Karpas-422 (cell line): ENCODE measurements around the gene SERTM2. TPM values are rescaled to one million over a fixed set of nuclear protein-coding genes. Genes with fewer than 3 reads are reported as not detected.
"Not testable (repeated sequence)": the region's sequence is repeated elsewhere in the genome, so short reads cannot be mapped to it uniquely, and the experiment has no call there.

ENCODE experiments used
- DNase-seq: peaks from one replicate; pipeline ENCODE4 v3.0.0-alpha.2; 2015
- H2AFZ ChIP-seq: fragments of 200-600 bp; sonication (generic); 2 replicates; pipeline ENCODE4 v1.6.1; 2014; ENCODE audit warnings: antibody characterized with exemption, low read length, mixed read lengths
- H3K27ac ChIP-seq: fragments of 200-600 bp; sonication (generic); 2 replicates; pipeline ENCODE4 v1.5.1; 2014; ENCODE audit warnings: mild to moderate bottlenecking, low read length, moderate library complexity
- H3K27me3 ChIP-seq: fragments of 200-600 bp; sonication (generic); 2 replicates; pipeline ENCODE4 v1.6.1; 2014; ENCODE audit warnings: low read length, mixed read lengths
- H3K36me3 ChIP-seq: fragments of 200-600 bp; sonication (generic); 2 replicates; pipeline ENCODE4 v1.6.1; 2014; ENCODE audit warnings: low read length, mixed read lengths; ENCODE audit not compliant: insufficient read depth
- H3K4me1 ChIP-seq: fragments of 200-600 bp; sonication (generic); 2 replicates; pipeline ENCODE4 v1.6.1; 2014; ENCODE audit warnings: mild to moderate bottlenecking, low read length, mixed read lengths
- H3K4me2 ChIP-seq: fragments of 200-600 bp; sonication (generic); 2 replicates; pipeline ENCODE4 v1.6.1; 2014; ENCODE audit warnings: low read length, low read depth, mild to moderate bottlenecking; ENCODE audit not compliant: poor library complexity, severe bottlenecking
- H3K4me3 ChIP-seq: fragments of 200-600 bp; sonication (generic); 2 replicates; pipeline ENCODE4 v1.5.1; 2014; ENCODE audit warnings: mild to moderate bottlenecking, antibody characterized with exemption, low read length, mixed read lengths
- H3K79me2 ChIP-seq: fragments of 200-600 bp; sonication (generic); 2 replicates; pipeline ENCODE4 v1.6.1; 2014; ENCODE audit warnings: mild to moderate bottlenecking, low read length, mixed read lengths
- H3K9ac ChIP-seq: fragments of 200-600 bp; sonication (generic); 2 replicates; pipeline ENCODE4 v1.6.0; 2014; ENCODE audit warnings: low read length
- H3K9me2 ChIP-seq: fragments of 200-600 bp; sonication (generic), shearing (Covaris generic); replicated peaks from 2 replicates; pipeline ENCODE4 v1.6.0; 2014; ENCODE audit warnings: mild to moderate bottlenecking, low read length, moderate library complexity; ENCODE audit not compliant: insufficient read depth
- H3K9me3 ChIP-seq: fragments of 300-700, 200-600 bp; sonication (generic); 2 replicates; pipeline ENCODE4 v1.6.1; 2014; ENCODE audit warnings: low read length, mixed read lengths
- H4K20me1 ChIP-seq: fragments of 200-600 bp; sonication (generic); 2 replicates; pipeline ENCODE4 v1.6.1; 2014; ENCODE audit warnings: mild to moderate bottlenecking, antibody characterized with exemption, low read length, low read depth; ENCODE audit not compliant: insufficient read depth
- total RNA-seq: library from RNA; depleted of rRNA; stranded (reverse); fragments of >200 nt; shearing (Covaris generic); gene quantifications from 2 replicates; pipeline ENCODE4 v1.2.3, GENCODE V29; 2014; ENCODE audit warnings: low replicate concordance

The SERTM2 gene
- total RNA-seq, 1 experiment from 2014 or later = not detected

- no peak overlapping the region for H3K4me2 ChIP-seq
- H3K36me3 ChIP-seq = no peaks in the 10 kb centered on the region
Measured at GRCh38 chrX:111518667-111519066, 7.2 kb downstream of the SERTM2 start.

GRCh38 chrX:111519215-111519614 is 7.8 kb downstream of the SERTM2 start:
- Histone ChIP-seq H2AFZ (no peak overlapping the region), H3K27me3 (no peaks in the 10 kb centered on the region), H4K20me1 (no peaks in the 10 kb centered on the region), H3K9me2 (no peaks in the 10 kb centered on the region), H3K9me3 (no peaks in the 10 kb centered on the region), H3K27ac (no peak overlapping the region), H3K4me3 (no peak overlapping the region), H3K9ac (no peak overlapping the region), H3K4me1 (peaks cover 4% of the 10 kb centered on the region), H3K4me2 (no peak overlapping the region), H3K36me3 (no peaks in the 10 kb centered on the region), H3K79me2 (no peaks in the 10 kb centered on the region)
- DNase-seq = no peak

More at GRCh38 chrX:111518667-111519066, 7.2 kb downstream of the SERTM2 start:
- Histone ChIP-seq H3K9me2 (no peaks in the 10 kb centered on the region), H3K79me2 (no peaks in the 10 kb centered on the region), H3K27ac (no peak overlapping the region), H3K9ac (no peak overlapping the region), H3K4me3 (no peak overlapping the region), H2AFZ (no peak overlapping the region), H3K9me3 (no peaks in the 10 kb centered on the region), H3K27me3 (no peaks in the 10 kb centered on the region), H3K4me1 (peaks cover 4% of the 10 kb centered on the region), H4K20me1 (no peaks in the 10 kb centered on the region)
- no peak for DNase-seq

GRCh38 chrX:111520506-111520905 is 9.1 kb downstream of the SERTM2 start:
- H3K4me3 ChIP-seq = no peak overlapping the region
- H2AFZ ChIP-seq = no peak overlapping the region
- no peaks in the 10 kb centered on the region for H3K36me3 ChIP-seq
- H3K27ac ChIP-seq = no peak overlapping the region
- no peak overlapping the region for H3K4me2 ChIP-seq
- H3K9me2 ChIP-seq = no peaks in the 10 kb centered on the region
- H3K4me1 ChIP-seq = peaks cover 4% of the 10 kb centered on the region
- H3K79me2 ChIP-seq = no peaks in the 10 kb centered on the region
- H3K9me3 ChIP-seq = no peaks in the 10 kb centered on the region
- DNase-seq = no peak
- H4K20me1 ChIP-seq = no peaks in the 10 kb centered on the region
- no peak overlapping the region for H3K9ac ChIP-seq
- H3K27me3 ChIP-seq = no peaks in the 10 kb centered on the region

- H3K36me3 ChIP-seq = no peaks in the 10 kb centered on the region
- DNase-seq = no peak
- no peaks in the 10 kb centered on the region for H3K27me3 ChIP-seq
- no peaks in the 10 kb centered on the region for H3K79me2 ChIP-seq
- no peak overlapping the region for H3K4me3 ChIP-seq
- no peaks in the 10 kb centered on the region for H3K9me3 ChIP-seq
- no peak overlapping the region for H3K27ac ChIP-seq
- H2AFZ ChIP-seq = no peak overlapping the region
- H3K4me1 ChIP-seq = peaks cover 4% of the 10 kb centered on the region
- no peak overlapping the region for H3K9ac ChIP-seq
- H3K9me2 ChIP-seq = no peaks in the 10 kb centered on the region
- no peak overlapping the region for H3K4me2 ChIP-seq
- no peaks in the 10 kb centered on the region for H4K20me1 ChIP-seq
Measured at GRCh38 chrX:111521169-111521568, 9.7 kb downstream of the SERTM2 start.

GRCh38 chrX:111543212-111543741 is 31.8 kb downstream of the SERTM2 start:
- no peaks in the 10 kb centered on the region for H3K36me3 ChIP-seq
- DNase-seq = no peak
- H3K27ac ChIP-seq = no peak overlapping the region
- H4K20me1 ChIP-seq = no peaks in the 10 kb centered on the region
- no peaks in the 10 kb centered on the region for H3K79me2 ChIP-seq
- H3K4me2 ChIP-seq = no peak overlapping the region
- H3K4me3 ChIP-seq = no peak overlapping the region
- H3K27me3 ChIP-seq = no peaks in the 10 kb centered on the region
- no peaks in the 10 kb centered on the region for H3K9me2 ChIP-seq
- H2AFZ ChIP-seq = no peak overlapping the region
- no peaks in the 10 kb centered on the region for H3K4me1 ChIP-seq
- no peak overlapping the region for H3K9ac ChIP-seq
- no peaks in the 10 kb centered on the region for H3K9me3 ChIP-seq

- not testable (repeated sequence) for H3K79me2 ChIP-seq, H4K20me1 ChIP-seq, H3K4me1 ChIP-seq, H3K27me3 ChIP-seq, H3K9me2 ChIP-seq, H3K4me2 ChIP-seq, H3K4me3 ChIP-seq, DNase-seq, H3K9me3 ChIP-seq, H3K36me3 ChIP-seq, H3K9ac ChIP-seq, H3K27ac ChIP-seq, H2AFZ ChIP-seq
Measured at GRCh38 chrX:111549235-111549634, 37.8 kb downstream of the SERTM2 start.

GRCh38 chrX:111555406-111555958 is 44.0 kb downstream of the SERTM2 start:
- H3K79me2 ChIP-seq = no peaks in the 10 kb centered on the region
- no peaks in the 10 kb centered on the region for H4K20me1 ChIP-seq
- no peak overlapping the region for H3K9ac ChIP-seq
- H3K9me3 ChIP-seq = no peaks in the 10 kb centered on the region
- no peak for DNase-seq
- no peak overlapping the region for H2AFZ ChIP-seq
- no peaks in the 10 kb centered on the region for H3K36me3 ChIP-seq
- no peak overlapping the region for H3K27ac ChIP-seq
- no peaks in the 10 kb centered on the region; the same call in 1 of the 2 replicates for H3K9me2 ChIP-seq
- no peak overlapping the region for H3K4me3 ChIP-seq
- no peaks in the 10 kb centered on the region for H3K27me3 ChIP-seq
- H3K4me2 ChIP-seq = no peak overlapping the region
- H3K4me1 ChIP-seq = no peaks in the 10 kb centered on the region

GRCh38 chrX:111560801-111561200 is 49.4 kb downstream of the SERTM2 start:
- H3K9me3 ChIP-seq = no peaks in the 10 kb centered on the region

More at GRCh38 chrX:111560801-111561200, 49.4 kb downstream of the SERTM2 start:
- no peaks in the 10 kb centered on the region for H3K36me3 ChIP-seq
- H3K4me2 ChIP-seq = no peak overlapping the region
- DNase-seq = no peak
- H3K27me3 ChIP-seq = no peaks in the 10 kb centered on the region
- no peak overlapping the region for H2AFZ ChIP-seq
- H3K79me2 ChIP-seq = no peaks in the 10 kb centered on the region
- no peaks in the 10 kb centered on the region for H3K9me2 ChIP-seq
- no peak overlapping the region for H3K9ac ChIP-seq
- H3K4me3 ChIP-seq = no peak overlapping the region
- H4K20me1 ChIP-seq = no peaks in the 10 kb centered on the region
- H3K4me1 ChIP-seq = no peaks in the 10 kb centered on the region
- H3K27ac ChIP-seq = no peak overlapping the region
